Neural progenitor cell (in vitro differentiated cells): ENCODE measurements around the gene MYO1A.

Experiments used
- EZH2 ChIP-seq: fragments of 200-600 bp; sonication (generic); IDR thresholded peaks from 2 replicates; pipeline ENCODE4 v1.6.1; 2017; ENCODE audit warnings: antibody characterized with exemption, mild to moderate bottlenecking, moderate library complexity
- EZH2phosphoT487 ChIP-seq: fragments of 200-600 bp; sonication (generic); IDR thresholded peaks from 2 replicates; pipeline ENCODE4 v1.6.1; 2017; ENCODE audit warnings: antibody characterized with exemption
- TF ChIP-seq, protein P1 (sequence below): fragments of 200-600 bp; sonication (generic); IDR thresholded peaks from 2 replicates; pipeline ENCODE4 v1.5.1; 2017; ENCODE audit warnings: antibody characterized with exemption, mild to moderate bottlenecking

DNA sequence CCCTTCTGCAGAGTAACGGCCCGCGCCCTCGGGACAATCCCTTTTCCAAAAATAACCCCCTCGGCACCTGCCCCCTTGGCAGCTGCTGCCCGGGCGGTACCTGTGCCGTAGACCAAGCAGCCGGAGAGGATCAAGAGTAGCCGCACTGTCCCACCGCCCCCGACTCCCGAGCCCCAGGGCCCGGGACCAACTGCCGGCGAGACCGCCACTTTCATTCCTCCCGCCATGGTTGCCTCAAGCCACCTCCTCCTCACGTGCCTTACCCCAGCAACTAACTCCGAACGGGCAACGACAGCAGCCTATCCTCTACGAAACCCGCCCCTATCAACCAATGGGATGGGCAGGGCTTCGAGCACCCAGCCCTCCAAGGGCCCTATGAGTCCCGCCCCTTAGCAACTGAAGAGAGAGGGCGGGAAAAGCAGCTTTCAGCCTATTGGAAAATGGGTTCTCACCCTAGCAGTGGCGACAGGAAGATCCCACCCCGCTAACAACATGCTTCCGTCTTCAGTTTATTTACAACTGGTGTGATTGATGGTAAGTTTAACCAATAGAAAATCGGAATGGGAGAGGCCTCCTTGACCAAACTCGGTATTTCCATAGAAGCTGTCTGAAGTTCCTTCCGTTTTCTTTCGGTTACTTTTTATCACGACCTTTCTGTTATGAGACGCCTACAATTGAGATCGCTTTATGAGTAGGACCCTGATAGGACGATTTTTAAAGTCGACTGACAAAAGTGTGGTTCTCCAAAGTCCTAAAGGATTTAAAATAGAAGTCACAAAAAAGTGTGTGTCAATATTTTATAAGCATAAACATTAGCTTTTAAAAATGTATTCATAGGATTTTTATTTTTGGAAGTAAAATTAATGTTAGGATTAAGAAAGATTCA lies 28.8 kb upstream of the MYO1A start, which contains the start of gene NEMP1:
- TF ChIP-seq EZH2phosphoT487 (no peak), EZH2 (no peak)
- TF ChIP-seq, protein P1, sequence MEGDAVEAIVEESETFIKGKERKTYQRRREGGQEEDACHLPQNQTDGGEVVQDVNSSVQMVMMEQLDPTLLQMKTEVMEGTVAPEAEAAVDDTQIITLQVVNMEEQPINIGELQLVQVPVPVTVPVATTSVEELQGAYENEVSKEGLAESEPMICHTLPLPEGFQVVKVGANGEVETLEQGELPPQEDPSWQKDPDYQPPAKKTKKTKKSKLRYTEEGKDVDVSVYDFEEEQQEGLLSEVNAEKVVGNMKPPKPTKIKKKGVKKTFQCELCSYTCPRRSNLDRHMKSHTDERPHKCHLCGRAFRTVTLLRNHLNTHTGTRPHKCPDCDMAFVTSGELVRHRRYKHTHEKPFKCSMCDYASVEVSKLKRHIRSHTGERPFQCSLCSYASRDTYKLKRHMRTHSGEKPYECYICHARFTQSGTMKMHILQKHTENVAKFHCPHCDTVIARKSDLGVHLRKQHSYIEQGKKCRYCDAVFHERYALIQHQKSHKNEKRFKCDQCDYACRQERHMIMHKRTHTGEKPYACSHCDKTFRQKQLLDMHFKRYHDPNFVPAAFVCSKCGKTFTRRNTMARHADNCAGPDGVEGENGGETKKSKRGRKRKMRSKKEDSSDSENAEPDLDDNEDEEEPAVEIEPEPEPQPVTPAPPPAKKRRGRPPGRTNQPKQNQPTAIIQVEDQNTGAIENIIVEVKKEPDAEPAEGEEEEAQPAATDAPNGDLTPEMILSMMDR: no peak
